GM19468 (cell line): ENCODE data around the gene GRIP2.

Experiments
- ATAC-seq: cut with Tn5 transposase; IDR thresholded peaks from one replicate; pipeline ENCODE4 v1.9.1; 2021; ENCODE audit warnings: mild to moderate bottlenecking, moderate library complexity, moderate number of reproducible peaks; ENCODE audit not compliant: unreplicated experiment; ENCODE audit errors: extremely low read depth

Gene GRIP2

DNA sequence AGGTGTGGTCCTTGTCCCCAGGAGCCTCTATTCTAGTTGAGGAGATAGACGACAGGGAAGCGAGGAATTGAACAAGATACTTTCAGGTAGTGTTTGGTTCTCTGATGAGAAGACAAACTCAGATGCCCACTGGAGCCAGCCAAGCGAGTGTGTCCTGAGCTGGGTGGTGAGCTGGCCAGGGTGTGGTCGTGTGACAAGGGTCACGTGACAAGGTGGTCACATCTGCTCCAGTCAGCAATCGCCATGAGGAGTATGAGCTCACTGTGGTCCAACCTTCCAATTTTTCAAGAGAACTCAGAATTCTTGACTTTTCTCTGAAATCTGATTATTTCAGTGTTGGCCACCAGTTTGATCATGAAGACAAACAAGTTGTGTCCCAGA is 98.2 kb downstream of the GRIP2 start:
- ATAC-seq: no peak

DNA sequence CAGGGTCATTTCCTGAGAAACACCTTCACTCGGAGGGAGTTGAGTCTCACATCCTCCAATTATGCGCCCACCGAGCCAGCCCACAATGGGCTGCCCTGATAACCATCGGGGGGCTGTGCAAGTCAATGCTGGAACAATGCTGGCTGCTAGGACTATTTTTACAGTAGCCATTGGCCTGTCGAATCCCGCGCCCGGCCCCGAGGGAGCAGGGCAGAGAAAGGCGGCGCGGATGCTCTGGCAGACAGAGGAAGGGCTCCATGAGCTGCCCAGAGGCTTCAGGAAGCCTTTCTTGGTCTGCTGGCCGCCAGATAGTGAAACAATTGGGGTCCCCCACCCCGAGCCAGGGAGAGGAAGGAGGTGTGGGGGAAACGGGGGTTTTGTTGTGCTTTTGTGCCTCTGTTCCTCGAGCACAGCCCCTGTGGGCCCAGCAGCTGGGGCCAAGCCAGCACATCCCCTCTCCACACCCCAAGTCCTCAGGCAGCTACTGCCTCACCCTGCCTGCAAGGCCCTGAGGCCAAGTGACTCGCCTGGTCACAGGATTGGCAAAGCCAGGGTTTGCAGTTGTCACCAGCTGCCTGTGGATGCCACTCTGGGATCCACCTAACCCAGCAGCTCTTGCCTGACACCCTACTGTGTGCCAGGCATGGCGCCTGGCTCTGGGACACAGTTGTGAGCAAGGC is 98.8 kb downstream of the GRIP2 start:
- ATAC-seq: no peak

DNA sequence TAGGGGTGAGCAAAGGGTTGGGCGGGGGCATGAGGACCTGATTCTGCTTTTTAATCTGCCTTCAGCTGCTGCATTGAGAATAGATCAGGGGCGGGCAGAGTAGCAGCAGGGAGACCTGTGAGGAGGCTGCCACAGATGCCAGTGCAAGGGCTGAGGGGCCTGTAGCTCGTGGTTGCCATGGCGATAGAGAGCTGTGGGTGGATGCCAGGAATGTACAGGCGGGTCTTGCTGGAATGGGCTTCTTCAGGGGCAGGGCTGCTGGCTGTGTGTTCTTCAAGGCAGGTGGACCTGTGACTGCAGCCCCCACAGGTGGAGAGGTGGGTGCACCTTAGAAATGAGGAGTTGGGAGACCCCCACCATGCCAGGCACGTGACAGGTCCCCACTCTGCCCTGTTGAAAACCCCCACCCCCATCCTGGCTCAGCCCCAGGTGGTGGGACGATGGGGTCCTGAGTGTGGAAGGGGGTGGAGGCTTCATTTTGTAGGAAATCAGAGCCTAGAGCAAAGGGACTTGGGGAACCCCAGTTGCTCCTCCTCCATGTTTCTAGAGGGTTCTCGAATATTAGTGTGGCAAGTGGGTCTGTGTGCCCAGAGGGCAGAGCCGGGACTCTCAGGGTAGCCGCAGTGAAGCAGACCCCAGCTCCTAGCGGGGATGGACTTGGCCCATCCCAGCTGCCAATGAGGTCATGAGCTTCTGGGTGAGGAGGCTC is 99.5 kb downstream of the GRIP2 start:
- ATAC-seq: no peak

DNA sequence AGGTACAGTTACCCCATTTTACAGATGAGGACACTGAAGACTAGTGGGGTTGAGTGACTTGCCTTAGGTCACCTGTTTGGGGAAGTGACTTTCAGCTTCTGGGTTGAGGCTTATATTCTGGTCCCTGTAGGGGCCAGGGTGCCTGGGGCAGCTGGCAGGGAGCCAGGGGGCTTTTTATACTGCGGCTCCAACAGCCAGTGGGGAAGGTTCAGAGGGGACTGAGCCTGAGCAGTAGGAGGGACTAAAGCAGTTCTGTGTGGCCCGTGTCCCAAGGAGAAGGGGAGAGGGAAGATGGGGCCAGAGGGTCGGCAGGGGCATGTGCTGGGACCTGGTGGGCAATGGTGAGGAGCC is 100.0 kb downstream of the GRIP2 start:
- no peak for ATAC-seq

DNA sequence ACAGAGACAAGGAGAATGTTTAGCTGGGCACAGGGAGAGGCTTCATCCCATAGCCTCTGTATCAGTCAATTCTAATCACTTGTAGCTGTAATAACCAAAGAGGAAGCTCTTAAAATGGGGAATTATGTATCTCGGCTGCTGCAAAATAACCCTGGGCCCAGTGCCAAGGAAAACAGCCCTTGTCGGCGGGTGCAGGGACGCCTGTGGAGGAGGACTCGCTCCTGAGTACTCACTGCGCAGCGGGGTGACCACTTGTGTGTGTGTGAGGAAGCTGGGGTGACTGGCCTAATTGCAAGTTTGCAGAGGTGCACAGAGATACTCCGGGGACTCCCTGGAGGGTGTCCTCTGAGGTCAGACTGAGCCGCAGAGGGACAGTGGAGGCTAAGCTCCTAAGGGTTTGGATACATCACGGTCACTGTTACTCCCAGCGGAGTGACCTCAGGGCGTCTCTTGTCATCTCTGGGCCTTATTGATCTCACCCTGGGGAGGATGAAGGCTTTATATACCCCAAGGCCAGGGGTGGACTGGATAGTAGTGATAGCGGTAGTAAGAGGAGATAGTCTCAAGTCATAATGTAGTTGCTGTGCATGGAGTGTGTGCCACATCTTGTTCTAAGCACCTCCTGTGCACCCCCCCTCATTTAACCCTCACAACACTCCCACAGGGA is 100.5 kb downstream of the GRIP2 start:
- ATAC-seq: no peak
